K562 (cell line): ENCODE data around the gene CD151. TPM values are rescaled to one million over a fixed set of nuclear protein-coding genes. Genes with fewer than 3 reads are reported as not detected.
A peak's percentile ranks its signal among the peaks of the same experiment; 100 is the strongest.

ENCODE experiments used
- ATAC-seq: fragments of 200-7000 bp; cut with Tn5 transposase; 3 replicates; pipeline ENCODE4 v1.9.1; 2020; ENCODE audit warnings: moderate library complexity
- BruUV-seq: library from RNA; stranded (reverse); fragments of 400-500 nt; replicated peaks from 2 replicates; lab custom pipeline; 2021; lab: Mats Ljungman, UMichigan
- CTCF ChIA-PET: fragments of 300-600 bp; formaldehyde crosslinking; extraction: SDS; loops from one replicate; lab custom pipeline; 2021; ENCODE audit warnings: low intra/inter-chr PET ratio; lab: Yijun Ruan, JAX
- POLR2A ChIA-PET: fragments of 300-600, 350-650 bp; sonication (Branson Sonifier 250); formaldehyde crosslinking; extraction: SDS; loops from one replicate; lab custom pipeline; 2021; ENCODE audit warnings: antibody characterized with exemption, inconsistent platforms; lab: Yijun Ruan, JAX
- DNase-seq, 4 experiments: peaks; one replicate each; pipeline versions ENCODE4 v3.0.0 to v3.0.0-alpha.2; 2011 to 2018; ENCODE audit warnings: low spot score in 3 of 4, mixed read lengths in 3 of 4; ENCODE audit errors: extremely low read depth in 1 of 4
- FAIRE-seq: peaks from 2 replicates; lab custom pipeline; 2011; peaks lifted over from hg19 to GRCh38; lab: Jason Lieb, UNC
- H2AFZ ChIP-seq: 2 replicates; pipeline ENCODE4 v1.6.0; 2011; ENCODE audit warnings: low read depth, low read length, control low read depth, inconsistent platforms
- H3K27ac ChIP-seq: fragments of 200-600 bp; 3 replicates; pipeline ENCODE4 v1.8.0; 2011; ENCODE audit warnings: low read depth, mild to moderate bottlenecking, control low read depth, inconsistent platforms, low read length, moderate library complexity, mixed read lengths; ENCODE audit errors: extremely low read depth
- H3K27me3 ChIP-seq, 2 experiments: fragments of 300-600 bp in 1 of 2; 2 replicates in 1 of 2; 3 replicates in 1 of 2; pipeline versions ENCODE4 v1.6.0 to v1.8.0; 2011; ENCODE audit warnings: inconsistent platforms in 2 of 2, low read length in 2 of 2, mild to moderate bottlenecking in 1 of 2, mixed read lengths in 1 of 2, moderate library complexity in 1 of 2; ENCODE audit not compliant: control insufficient read depth in 2 of 2, insufficient read depth in 2 of 2
- H3K36me3 ChIP-seq: fragments of 300-600 bp; 3 replicates; pipeline ENCODE4 v1.8.0; 2011; ENCODE audit warnings: mild to moderate bottlenecking, low read length, inconsistent platforms; ENCODE audit not compliant: control insufficient read depth, insufficient read depth
- H3K4me1 ChIP-seq, 2 experiments: fragments of 200-600 bp in 1 of 2; replicated peaks in 1 of 2; 2 replicates in 1 of 2; 3 replicates in 1 of 2; pipeline versions ENCODE4 v1.5.1 to v1.8.0; 2011; ENCODE audit warnings: inconsistent platforms in 2 of 2, low read length in 2 of 2, mild to moderate bottlenecking in 1 of 2, mixed read lengths in 1 of 2, moderate library complexity in 1 of 2; ENCODE audit not compliant: control insufficient read depth in 2 of 2, insufficient read depth in 2 of 2
- H3K4me2 ChIP-seq: 2 replicates; pipeline ENCODE4 v1.6.1; 2011; ENCODE audit warnings: low read length, control low read depth, inconsistent platforms, mixed read lengths; ENCODE audit not compliant: insufficient read depth
- H3K4me3 ChIP-seq: fragments of 200-600 bp; sonication (generic), shearing (Covaris generic); 2 replicates; pipeline ENCODE4 v1.5.1; 2016; ENCODE audit warnings: control low read depth, inconsistent platforms
- H3K79me2 ChIP-seq: fragments of 200-600 bp; 3 replicates; pipeline ENCODE4 v1.8.0; 2011; ENCODE audit warnings: low read length, inconsistent platforms; ENCODE audit not compliant: control insufficient read depth, insufficient read depth
- H3K9ac ChIP-seq, 2 experiments: 2 replicates each; pipeline versions ENCODE4 v1.6.0 to v1.6.1; 2011; ENCODE audit warnings: low read depth in 2 of 2, low read length in 2 of 2, control low read depth in 1 of 2, inconsistent platforms in 1 of 2, mild to moderate bottlenecking in 1 of 2, mixed read lengths in 1 of 2; ENCODE audit not compliant: insufficient read depth in 1 of 2
- H3K9me1 ChIP-seq: one replicate; pipeline ENCODE4 v1.6.0; 2011; ENCODE audit warnings: inconsistent platforms, mild to moderate bottlenecking, low read length, moderate library complexity; ENCODE audit not compliant: control insufficient read depth, insufficient read depth
- H3K9me3 ChIP-seq: replicated peaks from 2 replicates; pipeline ENCODE4 v1.5.1; 2011; ENCODE audit warnings: low read depth, low read length, inconsistent platforms; ENCODE audit not compliant: control insufficient read depth, insufficient read depth
- H4K20me1 ChIP-seq: replicated peaks from 2 replicates; pipeline ENCODE4 v1.6.1; 2011; ENCODE audit warnings: low read length, inconsistent platforms, mixed read lengths; ENCODE audit not compliant: control insufficient read depth, insufficient read depth
- CBFB ChIP-seq: sonication (generic); formaldehyde crosslinking; IDR thresholded peaks from 2 replicates; pipeline ENCODE4 v1.4.0; 2020; ENCODE audit warnings: mild to moderate bottlenecking, missing genetic modification reagents
- MEF2D ChIP-seq: conservative IDR thresholded peaks from 2 replicates; pipeline ENCODE4 v1.6.1; 2016; ENCODE audit warnings: low read depth, missing genetic modification characterization, missing compliant biosample characterization
- PHTF2 ChIP-seq: fragments of 250-450 bp; sonication (Bioruptor Pico); IDR thresholded peaks from 2 replicates; pipeline ENCODE4 v1.5.0; 2021; ENCODE audit warnings: mild to moderate bottlenecking
- YY1 ChIP-seq, 3 experiments: IDR thresholded peaks; 2 replicates each; pipeline ENCODE4 v1.6.1; 2011; ENCODE audit warnings: low read length in 2 of 3, mild to moderate bottlenecking in 2 of 3, moderate library complexity in 2 of 3, borderline replicate concordance in 1 of 3, control low read depth in 1 of 3, low read depth in 1 of 3; ENCODE audit not compliant: insufficient read depth in 3 of 3, insufficient replicate concordance in 2 of 3, control insufficient read depth in 1 of 3, insufficient read length in 1 of 3; ENCODE audit errors: extremely low read depth in 1 of 3
- WGBS: fragments of 100-300 bp; shearing (Covaris generic); methylation state at CpG from one replicate; pipeline ENCODE4 v1.1.6; 2016; ENCODE audit warnings: low coverage, mixed read lengths; ENCODE audit not compliant: insufficient coverage; ENCODE audit errors: missing lambda C conversion rate; 5-methylcytosine and 5-hydroxymethylcytosine counted together
- in situ Hi-C: fragments of 300-500 bp; cut with MboI; formaldehyde crosslinking; loops from 4 replicates; pipeline ENCODE4 v1.15.0; 2018; ENCODE audit warnings: inconsistent platforms, mixed read lengths
- intact Hi-C: fragments of 100-400 bp; cut with micrococcal nuclease; formaldehyde crosslinking; loops from 2 replicates; pipeline ENCODE4 v1.14.2; 2022
- polyA plus RNA-seq, 8 experiments: library from polyadenylated mRNA; depleted of rRNA in 4 of 8; stranded (reverse) in 5 of 8; unstranded in 3 of 8; fragments of >200 nt; fragmentation: Nextera tagmentation in 2 of 8; fragmentation: Illumina TruSeq in 1 of 8; extraction: Ambion mirVana in 2 of 8; extraction: Trizol in 1 of 8; gene quantifications; 2 replicates each; pipeline versions ENCODE4 v1.2.1 to v1.2.3, GENCODE V29; 2011 to 2014; ENCODE audit warnings: inconsistent platforms in 1 of 8, missing spikeins in 1 of 8
- total RNA-seq, 7 experiments: library from RNA; depleted of rRNA in 6 of 7; stranded (reverse); fragments of >200 nt in 6 of 7; fragmentation: Illumina TruSeq in 2 of 7; extraction: Trizol in 2 of 7; gene quantifications; 2 replicates each; pipeline versions ENCODE4 v1.2.1 to v1.2.3, GENCODE V29; 2011 to 2021; ENCODE audit warnings: low replicate concordance in 1 of 7
- TF ChIP-seq, protein P1 (sequence below): fragments of 200-400 bp; formaldehyde crosslinking; IDR thresholded peaks from 2 replicates; pipeline ENCODE4 v1.6.1; 2017; ENCODE audit warnings: mild to moderate bottlenecking, low read depth, low read length, moderate library complexity
- TF ChIP-seq, protein P2 (sequence below), 2 experiments: fragments of 450-650 bp in 1 of 2; sonication (generic) in 1 of 2; formaldehyde crosslinking in 1 of 2; IDR thresholded peaks; 2 replicates each; pipeline versions ENCODE4 v1.7.1 to v1.9.0; 2016 to 2022; ENCODE audit warnings: inconsistent platforms in 1 of 2, mild to moderate bottlenecking in 1 of 2, missing genetic modification reagents in 1 of 2
- TF ChIP-seq, protein P3 (sequence below): IDR thresholded peaks from 3 replicates; pipeline ENCODE4 v1.6.1; 2011; ENCODE audit warnings: borderline replicate concordance, mild to moderate bottlenecking; ENCODE audit not compliant: insufficient read length, insufficient read depth

CD151 gene
- total and polyA plus RNA-seq, 9 of the 15 experiments (the other 6 are each of a cell fraction or from before 2014, with no cell fraction given), result 2.3 to 187 (median 140) TPM

DNA sequence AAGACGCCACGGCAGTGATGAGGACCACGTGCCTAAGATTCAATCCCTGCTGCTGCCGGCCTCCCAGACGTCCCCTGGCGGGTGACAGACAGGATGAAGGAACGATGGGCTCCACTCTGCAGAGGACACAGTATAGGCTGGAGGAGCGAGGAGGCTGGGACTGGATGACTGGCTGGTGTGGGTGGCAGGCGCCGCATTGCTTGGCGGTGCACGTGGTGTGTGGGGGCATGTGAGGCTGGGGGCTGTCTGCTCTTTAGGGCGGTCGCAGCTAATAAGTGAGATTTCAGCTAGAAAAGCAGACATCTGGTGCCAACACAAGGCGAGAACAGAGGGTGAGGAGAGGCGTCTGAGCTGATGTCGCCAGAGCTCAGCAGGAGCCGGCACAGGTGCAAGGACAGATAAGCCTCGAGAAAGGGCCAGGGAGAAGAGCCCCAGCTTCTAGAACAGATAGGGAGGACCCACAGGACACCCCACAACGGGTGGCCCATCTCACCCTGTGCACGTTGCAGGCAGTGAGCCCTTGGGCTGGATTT is 43.1 kb downstream of the CD151 start:
- peak; percentile 98 for FAIRE-seq
- in situ Hi-C loops, result no loop called here
- Histone ChIP-seq H3K27me3 (no peaks in the 10 kb centered on the region), H3K36me3 (peaks cover 59% of the 10 kb centered on the region), H3K4me1 (peaks cover 29 to 68% of the 10 kb centered on the region in 2 experiments; a peak in 4 of 5 replicates), H2AFZ (no peak overlapping the region), H3K9me3 (no peaks in the 10 kb centered on the region), H3K4me2 (peak overlapping the region; percentile 56), H3K4me3 (no peak overlapping the region), H3K79me2 (no peaks in the 10 kb centered on the region), H3K9me1 (peaks cover 20% of the 10 kb centered on the region), H3K9ac (peak overlapping the region in 1 of 2 experiments; percentile 74; a peak in 2 of 4 replicates), H3K27ac (peak overlapping the region; percentile 37; the same call in 2 of the 3 replicates), H4K20me1 (peaks cover 25% of the 10 kb centered on the region)
- ChIA-PET POLR2A (interaction anchor here (0.9 to 1.1 kb wide), 2 partner anchors 8 to 106 kb away, joined by 3 to 5 read pairs; no protein-coding TSS in a partner anchor), CTCF (no interaction called here)
- peak; percentile 80 for ATAC-seq
- peak; percentile 83 to 92 (median 89) for DNase-seq
- BruUV-seq, result no TSS peak
- 8% methylated on average over 21 of the region's 21 CpGs for WGBS
- intact Hi-C loops, result no loop called here
- TF ChIP-seq, protein P1, sequence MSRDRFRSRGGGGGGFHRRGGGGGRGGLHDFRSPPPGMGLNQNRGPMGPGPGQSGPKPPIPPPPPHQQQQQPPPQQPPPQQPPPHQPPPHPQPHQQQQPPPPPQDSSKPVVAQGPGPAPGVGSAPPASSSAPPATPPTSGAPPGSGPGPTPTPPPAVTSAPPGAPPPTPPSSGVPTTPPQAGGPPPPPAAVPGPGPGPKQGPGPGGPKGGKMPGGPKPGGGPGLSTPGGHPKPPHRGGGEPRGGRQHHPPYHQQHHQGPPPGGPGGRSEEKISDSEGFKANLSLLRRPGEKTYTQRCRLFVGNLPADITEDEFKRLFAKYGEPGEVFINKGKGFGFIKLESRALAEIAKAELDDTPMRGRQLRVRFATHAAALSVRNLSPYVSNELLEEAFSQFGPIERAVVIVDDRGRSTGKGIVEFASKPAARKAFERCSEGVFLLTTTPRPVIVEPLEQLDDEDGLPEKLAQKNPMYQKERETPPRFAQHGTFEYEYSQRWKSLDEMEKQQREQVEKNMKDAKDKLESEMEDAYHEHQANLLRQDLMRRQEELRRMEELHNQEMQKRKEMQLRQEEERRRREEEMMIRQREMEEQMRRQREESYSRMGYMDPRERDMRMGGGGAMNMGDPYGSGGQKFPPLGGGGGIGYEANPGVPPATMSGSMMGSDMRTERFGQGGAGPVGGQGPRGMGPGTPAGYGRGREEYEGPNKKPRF, result no peak
- TF ChIP-seq, protein P2, sequence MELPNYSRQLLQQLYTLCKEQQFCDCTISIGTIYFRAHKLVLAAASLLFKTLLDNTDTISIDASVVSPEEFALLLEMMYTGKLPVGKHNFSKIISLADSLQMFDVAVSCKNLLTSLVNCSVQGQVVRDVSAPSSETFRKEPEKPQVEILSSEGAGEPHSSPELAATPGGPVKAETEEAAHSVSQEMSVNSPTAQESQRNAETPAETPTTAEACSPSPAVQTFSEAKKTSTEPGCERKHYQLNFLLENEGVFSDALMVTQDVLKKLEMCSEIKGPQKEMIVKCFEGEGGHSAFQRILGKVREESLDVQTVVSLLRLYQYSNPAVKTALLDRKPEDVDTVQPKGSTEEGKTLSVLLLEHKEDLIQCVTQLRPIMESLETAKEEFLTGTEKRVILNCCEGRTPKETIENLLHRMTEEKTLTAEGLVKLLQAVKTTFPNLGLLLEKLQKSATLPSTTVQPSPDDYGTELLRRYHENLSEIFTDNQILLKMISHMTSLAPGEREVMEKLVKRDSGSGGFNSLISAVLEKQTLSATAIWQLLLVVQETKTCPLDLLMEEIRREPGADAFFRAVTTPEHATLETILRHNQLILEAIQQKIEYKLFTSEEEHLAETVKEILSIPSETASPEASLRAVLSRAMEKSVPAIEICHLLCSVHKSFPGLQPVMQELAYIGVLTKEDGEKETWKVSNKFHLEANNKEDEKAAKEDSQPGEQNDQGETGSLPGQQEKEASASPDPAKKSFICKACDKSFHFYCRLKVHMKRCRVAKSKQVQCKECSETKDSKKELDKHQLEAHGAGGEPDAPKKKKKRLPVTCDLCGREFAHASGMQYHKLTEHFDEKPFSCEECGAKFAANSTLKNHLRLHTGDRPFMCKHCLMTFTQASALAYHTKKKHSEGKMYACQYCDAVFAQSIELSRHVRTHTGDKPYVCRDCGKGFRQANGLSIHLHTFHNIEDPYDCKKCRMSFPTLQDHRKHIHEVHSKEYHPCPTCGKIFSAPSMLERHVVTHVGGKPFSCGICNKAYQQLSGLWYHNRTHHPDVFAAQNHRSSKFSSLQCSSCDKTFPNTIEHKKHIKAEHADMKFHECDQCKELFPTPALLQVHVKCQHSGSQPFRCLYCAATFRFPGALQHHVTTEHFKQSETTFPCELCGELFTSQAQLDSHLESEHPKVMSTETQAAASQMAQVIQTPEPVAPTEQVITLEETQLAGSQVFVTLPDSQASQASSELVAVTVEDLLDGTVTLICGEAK (IDR thresholded peaks at IDR 0.05), result no peak
- TF ChIP-seq, protein P2 (CRISPR knock-in tag; IDR thresholded peaks at IDR 0.05), result no peak
- TF ChIP-seq CBFB (CRISPR knock-in tag) (no peak), PHTF2 (CRISPR knock-in tag) (no peak), MEF2D (no peak), YY1 (IDR thresholded peaks at IDR 0.05; ENCODE audit: borderline replicate concordance in 1 of 3, control insufficient read depth in 1 of 3, extremely low read depth in 1 of 3, insufficient read depth in 3 of 3, insufficient read length in 1 of 3, insufficient replicate concordance in 2 of 3, low read depth in 1 of 3, low read length in 2 of 3) (no peak)
- TF ChIP-seq, protein P3, sequence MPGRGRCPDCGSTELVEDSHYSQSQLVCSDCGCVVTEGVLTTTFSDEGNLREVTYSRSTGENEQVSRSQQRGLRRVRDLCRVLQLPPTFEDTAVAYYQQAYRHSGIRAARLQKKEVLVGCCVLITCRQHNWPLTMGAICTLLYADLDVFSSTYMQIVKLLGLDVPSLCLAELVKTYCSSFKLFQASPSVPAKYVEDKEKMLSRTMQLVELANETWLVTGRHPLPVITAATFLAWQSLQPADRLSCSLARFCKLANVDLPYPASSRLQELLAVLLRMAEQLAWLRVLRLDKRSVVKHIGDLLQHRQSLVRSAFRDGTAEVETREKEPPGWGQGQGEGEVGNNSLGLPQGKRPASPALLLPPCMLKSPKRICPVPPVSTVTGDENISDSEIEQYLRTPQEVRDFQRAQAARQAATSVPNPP, result no peak
